ENCODE results near the gene RAD51B. TPM values are rescaled to one million over a fixed set of nuclear protein-coding genes. Genes with fewer than 3 reads are reported as not detected.

Gene RAD51B
- polyA plus RNA-seq, 1 donor (not counting 4 experiments of a cell fraction or from before 2014, with no cell fraction given): 13.3 TPM

GRCh38 chr14:68486809-68487208 lies 667.2 kb downstream of the RAD51B start:
- Histone ChIP-seq H3K9me1 (ENCODE audit: control insufficient read depth, extremely low read depth, insufficient read depth, low read length) (no peaks in the 10 kb centered on the region), H3K36me3 (ENCODE audit: control insufficient read depth in 2 of 2, extremely low read depth in 1 of 2, insufficient read depth in 2 of 2, low read length in 2 of 2) (no peaks in the 10 kb centered on the region), H3K4me1 (ENCODE audit: control insufficient read depth, extremely low read depth, insufficient read depth, low read length) (peaks cover 24% of the 10 kb centered on the region), H2AFZ (ENCODE audit: control insufficient read depth, low read length) (no peak overlapping the region), H3K79me2 (ENCODE audit: control insufficient read depth, insufficient read depth, low read length) (no peaks in the 10 kb centered on the region), H3K9me3 (ENCODE audit: control insufficient read depth, low read depth, low read length) (no peaks in the 10 kb centered on the region), H3K9ac (ENCODE audit: control insufficient read depth, extremely low read depth, insufficient read depth, low read length) (no peak overlapping the region), H4K20me1 (ENCODE audit: control insufficient read depth, extremely low read depth, insufficient read depth, low read length) (no peaks in the 10 kb centered on the region), H3K4me3 (ENCODE audit: control insufficient read depth in 2 of 3, extremely low read depth in 1 of 3, insufficient read depth in 2 of 3, low read depth in 1 of 3, low read length in 3 of 3) (no peak overlapping the region), H3K27ac (ENCODE audit: control insufficient read depth, insufficient read depth, low read length) (no peak overlapping the region), H3K27me3 (ENCODE audit: control insufficient read depth, extremely low read depth, insufficient read depth, low read length) (no peaks in the 10 kb centered on the region), H3K4me2 (ENCODE audit: control insufficient read depth, extremely low read depth, insufficient read depth, low read depth, low read length) (no peak overlapping the region)
- DNase-seq (ENCODE audit: low read depth, low spot score) (no peak), FAIRE-seq (no peak)
- TF ChIP-seq CTCF (optimal IDR thresholded peaks at IDR 0.05 in 1 of 3, IDR thresholded peaks at IDR 0.05 in 1 of 3, conservative IDR thresholded peaks at IDR 0.05 in 1 of 3; ENCODE audit: extremely low read depth in 1 of 3, insufficient read depth in 2 of 3, low read length in 3 of 3) (no peak), EZH2 (IDR thresholded peaks at IDR 0.05; ENCODE audit: low read length) (no peak)
- dilution Hi-C loops (cut with MboI; ENCODE audit: extremely low pct_ligation_motif_present, low sequenced_read_pairs): no loop called here

DNA sequence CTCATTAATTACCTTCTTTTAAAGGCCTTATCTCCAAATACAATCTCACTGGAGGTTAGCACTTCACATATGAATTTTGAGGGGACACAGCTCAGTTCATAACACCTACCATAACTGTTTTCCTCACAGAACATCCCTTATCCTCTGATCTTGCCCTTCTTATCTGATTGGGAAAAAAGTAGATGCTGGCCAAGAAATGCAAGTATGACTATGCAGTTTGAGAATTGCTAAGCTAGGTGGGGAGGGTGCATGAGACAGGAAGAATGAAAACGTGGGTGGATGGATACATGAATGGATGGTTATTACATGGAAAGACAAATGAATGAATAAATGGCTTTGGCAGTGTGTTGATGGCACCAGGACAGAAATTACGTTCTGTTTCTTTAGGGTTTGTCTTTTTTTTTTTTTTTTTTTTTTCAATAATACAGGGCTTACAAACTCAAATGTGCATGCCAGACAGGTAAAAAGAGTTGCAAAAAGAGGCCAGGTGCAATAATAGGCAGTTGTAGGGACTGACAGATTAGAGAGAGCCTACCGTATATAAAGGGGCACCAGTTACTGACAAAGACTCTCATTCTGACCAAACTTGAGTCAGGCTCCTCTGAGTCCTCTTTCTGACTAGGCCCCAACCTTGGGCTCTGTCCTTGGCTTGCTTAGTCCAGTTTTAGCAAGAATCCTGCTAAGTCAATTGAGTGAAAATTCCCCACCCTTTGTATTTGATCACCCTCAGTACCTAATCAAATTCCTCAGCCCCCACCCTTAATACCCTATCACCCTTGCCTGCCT lies 668.4 kb downstream of the RAD51B start:
- dilution Hi-C loops (cut with MboI; ENCODE audit: extremely low pct_ligation_motif_present, low sequenced_read_pairs): no loop called here
- H4K20me1 ChIP-seq (ENCODE audit: control insufficient read depth, extremely low read depth, insufficient read depth, low read length): no peaks in the 10 kb centered on the region
- H3K4me1 ChIP-seq (ENCODE audit: control insufficient read depth, extremely low read depth, insufficient read depth, low read length): peaks cover 24% of the 10 kb centered on the region
- no peak overlapping the region for H3K4me3 ChIP-seq (ENCODE audit: control insufficient read depth in 2 of 3, extremely low read depth in 1 of 3, insufficient read depth in 2 of 3, low read depth in 1 of 3, low read length in 3 of 3)
- FAIRE-seq (peak; percentile 84), DNase-seq (ENCODE audit: low read depth, low spot score) (no peak)
- no peaks in the 10 kb centered on the region for H3K79me2 ChIP-seq (ENCODE audit: control insufficient read depth, insufficient read depth, low read length)
- H3K9me3 ChIP-seq (ENCODE audit: control insufficient read depth, low read depth, low read length): no peaks in the 10 kb centered on the region
- H2AFZ ChIP-seq (ENCODE audit: control insufficient read depth, low read length): peak overlapping the region; percentile 50
- peak overlapping the region; percentile 32 for H3K27ac ChIP-seq (ENCODE audit: control insufficient read depth, insufficient read depth, low read length)
- no peaks in the 10 kb centered on the region for H3K9me1 ChIP-seq (ENCODE audit: control insufficient read depth, extremely low read depth, insufficient read depth, low read length)
- H3K36me3 ChIP-seq (ENCODE audit: control insufficient read depth in 2 of 2, extremely low read depth in 1 of 2, insufficient read depth in 2 of 2, low read length in 2 of 2): no peaks in the 10 kb centered on the region
- H3K9ac ChIP-seq (ENCODE audit: control insufficient read depth, extremely low read depth, insufficient read depth, low read length): no peak overlapping the region
- H3K27me3 ChIP-seq (ENCODE audit: control insufficient read depth, extremely low read depth, insufficient read depth, low read length): no peaks in the 10 kb centered on the region
- TF ChIP-seq CTCF (optimal IDR thresholded peaks at IDR 0.05 in 1 of 3, IDR thresholded peaks at IDR 0.05 in 1 of 3, conservative IDR thresholded peaks at IDR 0.05 in 1 of 3; ENCODE audit: extremely low read depth in 1 of 3, insufficient read depth in 2 of 3, low read length in 3 of 3): no peak
- TF ChIP-seq EZH2 (IDR thresholded peaks at IDR 0.05; ENCODE audit: low read length): no peak
- H3K4me2 ChIP-seq (ENCODE audit: control insufficient read depth, extremely low read depth, insufficient read depth, low read depth, low read length): no peak overlapping the region

Data from keratinocyte (primary cell).